Measurements from ENCODE around the gene MYO1H.
"Not testable (repeated sequence)": the region's sequence is repeated elsewhere in the genome, so short reads cannot be mapped to it uniquely, and the experiment has no call there.

The MYO1H gene

DNA sequence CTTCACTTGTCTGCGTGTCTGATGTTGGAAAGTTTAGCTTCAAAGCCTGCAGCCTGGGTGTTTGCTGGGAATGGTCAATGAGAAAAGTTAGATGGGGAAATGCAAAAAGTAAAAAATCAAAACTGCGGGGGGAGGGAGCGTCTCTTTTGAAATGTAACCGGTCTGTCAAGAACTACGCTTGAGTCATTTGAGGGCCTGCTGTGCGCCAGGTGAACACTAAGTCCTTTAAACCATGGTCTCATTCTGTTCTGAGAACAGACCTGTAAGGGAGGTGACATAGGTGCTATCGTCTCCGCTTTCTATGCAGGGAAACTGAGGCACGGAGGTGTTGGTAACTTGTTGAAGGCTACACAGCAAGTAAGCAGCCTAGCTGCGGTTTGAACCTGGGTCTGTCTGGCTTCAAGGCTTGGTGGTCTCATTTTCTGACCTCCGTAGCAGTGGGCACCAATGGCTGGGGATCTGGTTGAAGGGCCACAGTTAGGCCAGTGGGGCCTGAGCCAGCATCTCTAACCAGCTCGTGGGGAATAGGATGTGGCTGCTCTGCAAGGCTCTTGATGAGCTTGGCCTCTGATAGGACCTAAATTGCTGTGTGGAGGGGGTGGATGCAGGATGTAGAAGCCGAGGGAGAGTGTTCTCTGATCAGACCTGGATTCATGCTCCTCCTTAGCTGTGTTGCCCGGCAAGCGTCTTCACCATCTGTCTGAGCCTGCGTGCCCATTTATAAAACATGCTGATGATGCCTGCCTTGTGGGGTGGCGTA lies 87.9 kb downstream of the MYO1H start:
- Histone ChIP-seq H3K36me3 (ENCODE audit: control insufficient read depth, insufficient read depth, low read length) (no peaks in the 10 kb centered on the region), H3K4me3 (replicated peaks; ENCODE audit: low read depth, low read length) (no peak overlapping the region), H3K27me3 (replicated peaks; ENCODE audit: control insufficient read depth, insufficient read depth, low read length) (no peaks in the 10 kb centered on the region)
- TF ChIP-seq, protein P1, sequence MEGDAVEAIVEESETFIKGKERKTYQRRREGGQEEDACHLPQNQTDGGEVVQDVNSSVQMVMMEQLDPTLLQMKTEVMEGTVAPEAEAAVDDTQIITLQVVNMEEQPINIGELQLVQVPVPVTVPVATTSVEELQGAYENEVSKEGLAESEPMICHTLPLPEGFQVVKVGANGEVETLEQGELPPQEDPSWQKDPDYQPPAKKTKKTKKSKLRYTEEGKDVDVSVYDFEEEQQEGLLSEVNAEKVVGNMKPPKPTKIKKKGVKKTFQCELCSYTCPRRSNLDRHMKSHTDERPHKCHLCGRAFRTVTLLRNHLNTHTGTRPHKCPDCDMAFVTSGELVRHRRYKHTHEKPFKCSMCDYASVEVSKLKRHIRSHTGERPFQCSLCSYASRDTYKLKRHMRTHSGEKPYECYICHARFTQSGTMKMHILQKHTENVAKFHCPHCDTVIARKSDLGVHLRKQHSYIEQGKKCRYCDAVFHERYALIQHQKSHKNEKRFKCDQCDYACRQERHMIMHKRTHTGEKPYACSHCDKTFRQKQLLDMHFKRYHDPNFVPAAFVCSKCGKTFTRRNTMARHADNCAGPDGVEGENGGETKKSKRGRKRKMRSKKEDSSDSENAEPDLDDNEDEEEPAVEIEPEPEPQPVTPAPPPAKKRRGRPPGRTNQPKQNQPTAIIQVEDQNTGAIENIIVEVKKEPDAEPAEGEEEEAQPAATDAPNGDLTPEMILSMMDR (IDR thresholded peaks at IDR 0.05; ENCODE audit: insufficient read depth, low read length, poor library complexity, severe bottlenecking), result no peak
- no peak for DNase-seq (ENCODE audit: extremely low read depth, insufficient read length)

DNA sequence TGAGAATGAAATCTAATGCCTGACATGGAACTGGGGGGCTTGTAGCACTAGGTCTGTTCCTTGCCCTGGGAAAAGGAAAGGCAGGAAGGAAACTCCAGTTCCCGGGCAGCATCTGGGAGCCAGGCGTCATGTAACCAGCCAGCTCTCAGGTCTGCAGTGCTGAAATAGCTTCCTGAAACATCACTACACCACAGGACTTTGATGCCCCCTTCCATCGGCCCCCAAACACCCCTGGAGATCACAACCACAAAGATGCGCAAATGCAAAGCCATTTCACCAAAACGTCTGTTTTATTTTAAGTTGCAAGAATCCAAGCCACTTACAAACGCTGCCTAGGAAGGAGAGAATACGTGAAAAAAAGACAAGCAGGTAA lies 88.5 kb downstream of the MYO1H start:
- H3K36me3 ChIP-seq (ENCODE audit: control insufficient read depth, insufficient read depth, low read length), result no peaks in the 10 kb centered on the region
- DNase-seq (ENCODE audit: extremely low read depth, insufficient read length), result no peak
- TF ChIP-seq, protein P1 (IDR thresholded peaks at IDR 0.05; ENCODE audit: insufficient read depth, low read length, poor library complexity, severe bottlenecking), result no peak
- no peaks in the 10 kb centered on the region for H3K27me3 ChIP-seq (replicated peaks; ENCODE audit: control insufficient read depth, insufficient read depth, low read length)
- no peak overlapping the region for H3K4me3 ChIP-seq (replicated peaks; ENCODE audit: low read depth, low read length)

DNA sequence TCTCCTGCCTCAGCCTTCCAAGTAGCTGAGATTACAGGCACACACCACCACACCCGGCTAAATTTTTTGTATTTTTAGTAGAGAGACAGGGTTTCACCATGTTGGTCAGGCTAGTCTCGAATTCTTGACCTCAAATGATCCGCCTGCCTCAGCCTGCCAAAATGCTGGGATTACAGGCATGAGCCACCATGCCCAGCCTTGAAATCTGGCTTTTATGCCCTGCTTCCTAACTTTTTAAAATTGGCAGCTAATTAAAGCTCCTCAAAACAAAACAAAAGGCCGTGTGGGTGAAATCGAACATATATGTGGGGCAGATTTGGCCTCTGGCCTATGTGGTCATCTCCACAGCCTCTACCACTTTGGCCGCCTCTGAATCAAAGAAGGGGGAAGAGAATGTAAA lies 91.5 kb downstream of the MYO1H start:
- no peak overlapping the region for H3K4me3 ChIP-seq (replicated peaks; ENCODE audit: low read depth, low read length)

DNA sequence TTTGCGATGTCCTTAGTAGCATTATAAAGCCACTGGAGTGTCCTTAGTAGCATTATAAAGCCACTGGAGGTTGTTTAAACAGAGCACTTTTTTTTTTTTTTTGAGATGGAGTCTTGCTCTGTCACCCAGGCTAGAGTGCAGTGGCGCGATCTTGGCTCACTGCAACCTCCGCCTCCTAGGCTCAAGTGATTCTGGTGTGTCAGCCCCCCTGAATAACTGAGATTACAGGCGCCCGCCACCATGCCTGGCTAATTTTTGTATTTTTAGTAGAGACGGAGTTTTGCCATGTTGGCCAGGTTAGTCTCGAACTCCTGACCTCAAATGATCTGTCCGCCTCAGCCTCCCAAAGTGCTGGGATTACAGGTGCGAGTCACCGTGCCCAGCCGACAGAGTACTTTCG lies 92.3 kb downstream of the MYO1H start:
- not testable (repeated sequence) for H3K36me3 ChIP-seq (ENCODE audit: control insufficient read depth, insufficient read depth, low read length); DNase-seq (ENCODE audit: extremely low read depth, insufficient read length); H3K4me3 ChIP-seq (replicated peaks; ENCODE audit: low read depth, low read length); H3K27me3 ChIP-seq (replicated peaks; ENCODE audit: control insufficient read depth, insufficient read depth, low read length)

More for the DNA sequence above, 91.5 kb downstream of the MYO1H start:
- no peak for DNase-seq (ENCODE audit: extremely low read depth, insufficient read length)
- H3K27me3 ChIP-seq (replicated peaks; ENCODE audit: control insufficient read depth, insufficient read depth, low read length), result no peaks in the 10 kb centered on the region
- TF ChIP-seq, protein P1 (IDR thresholded peaks at IDR 0.05; ENCODE audit: insufficient read depth, low read length, poor library complexity, severe bottlenecking), result no peak
- H3K36me3 ChIP-seq (ENCODE audit: control insufficient read depth, insufficient read depth, low read length), result no peaks in the 10 kb centered on the region

DNA sequence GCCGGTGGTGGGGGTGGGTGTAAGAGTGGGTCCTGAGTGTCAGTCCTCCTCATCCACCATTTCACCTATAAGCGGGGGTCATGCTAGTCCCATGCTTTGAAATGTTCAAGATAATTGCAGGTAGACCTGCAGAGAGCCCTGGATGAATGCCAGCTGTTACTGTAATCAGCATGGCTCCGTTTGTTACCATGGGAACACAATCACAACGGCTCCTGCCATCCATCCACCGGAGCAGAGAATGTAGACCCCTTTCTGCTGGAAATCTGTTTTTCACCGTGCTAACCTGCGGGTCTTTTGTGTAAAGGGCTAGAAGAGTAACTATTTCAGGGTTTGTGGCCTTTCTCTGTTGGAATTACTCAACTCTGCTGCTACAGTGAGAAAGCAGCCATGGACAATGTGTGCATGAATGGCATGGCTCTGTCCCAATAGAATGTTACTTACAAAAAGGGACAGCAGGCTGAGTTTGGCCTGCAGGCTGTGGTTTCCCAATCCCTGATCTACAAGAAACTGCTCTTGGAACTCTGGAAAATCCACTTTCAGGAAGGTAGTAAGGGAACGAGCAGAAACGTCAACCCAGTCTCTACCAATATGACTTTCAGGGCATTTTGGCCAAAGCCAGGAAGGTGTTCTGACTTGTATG lies 93.3 kb downstream of the MYO1H start:
- H3K4me3 ChIP-seq (replicated peaks; ENCODE audit: low read depth, low read length), result no peak overlapping the region
- H3K27me3 ChIP-seq (replicated peaks; ENCODE audit: control insufficient read depth, insufficient read depth, low read length), result no peaks in the 10 kb centered on the region
- H3K36me3 ChIP-seq (ENCODE audit: control insufficient read depth, insufficient read depth, low read length), result peaks cover under 1% of the 10 kb centered on the region
- TF ChIP-seq, protein P1 (IDR thresholded peaks at IDR 0.05; ENCODE audit: insufficient read depth, low read length, poor library complexity, severe bottlenecking), result no peak
- DNase-seq (ENCODE audit: extremely low read depth, insufficient read length), result no peak

DNA sequence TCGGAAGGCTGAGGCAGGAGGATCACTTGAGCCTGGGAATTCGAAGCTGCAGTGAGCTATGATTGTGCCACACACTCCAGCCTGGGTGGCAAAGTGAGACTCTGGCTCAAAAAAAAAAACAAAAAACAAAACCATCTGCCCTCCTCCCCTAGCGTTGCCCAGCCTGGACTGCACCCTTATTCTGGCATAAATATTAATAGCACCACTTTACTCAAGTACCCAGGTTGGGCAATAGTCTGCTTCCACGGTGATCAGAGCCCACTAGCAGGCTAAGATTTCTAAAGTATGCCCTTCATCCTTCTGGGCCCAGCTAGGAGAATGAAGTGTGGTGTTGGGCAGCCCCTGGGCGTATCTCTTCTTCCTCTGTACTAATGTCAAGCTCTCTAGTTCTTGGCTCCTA lies 96.1 kb downstream of the MYO1H start:
- Histone ChIP-seq H3K36me3 (ENCODE audit: control insufficient read depth, insufficient read depth, low read length) (peaks cover 10% of the 10 kb centered on the region), H3K27me3 (replicated peaks; ENCODE audit: control insufficient read depth, insufficient read depth, low read length) (no peaks in the 10 kb centered on the region), H3K4me3 (replicated peaks; ENCODE audit: low read depth, low read length) (no peak overlapping the region)
- no peak for DNase-seq (ENCODE audit: extremely low read depth, insufficient read length)
- TF ChIP-seq, protein P1 (IDR thresholded peaks at IDR 0.05; ENCODE audit: insufficient read depth, low read length, poor library complexity, severe bottlenecking), result no peak

Data from GM06990 (cell line).